GM18508 (cell line): ENCODE data around the gene TCL1A.
"Not testable (repeated sequence)": the region's sequence is repeated elsewhere in the genome, so short reads cannot be mapped to it uniquely, and the experiment has no call there.

Experiments used
- ATAC-seq: cut with Tn5 transposase; IDR thresholded peaks from one replicate; pipeline ENCODE4 v1.9.1; 2021; ENCODE audit warnings: moderate number of reproducible peaks; ENCODE audit not compliant: insufficient read depth, unreplicated experiment

The TCL1A gene

GRCh38 chr14:95679148-95679815 lies 34.6 kb downstream of the TCL1A start:
- no peak for ATAC-seq

- ATAC-seq = no peak
Measured at GRCh38 chr14:95677179-95677835, 36.6 kb downstream of the TCL1A start.

DNA sequence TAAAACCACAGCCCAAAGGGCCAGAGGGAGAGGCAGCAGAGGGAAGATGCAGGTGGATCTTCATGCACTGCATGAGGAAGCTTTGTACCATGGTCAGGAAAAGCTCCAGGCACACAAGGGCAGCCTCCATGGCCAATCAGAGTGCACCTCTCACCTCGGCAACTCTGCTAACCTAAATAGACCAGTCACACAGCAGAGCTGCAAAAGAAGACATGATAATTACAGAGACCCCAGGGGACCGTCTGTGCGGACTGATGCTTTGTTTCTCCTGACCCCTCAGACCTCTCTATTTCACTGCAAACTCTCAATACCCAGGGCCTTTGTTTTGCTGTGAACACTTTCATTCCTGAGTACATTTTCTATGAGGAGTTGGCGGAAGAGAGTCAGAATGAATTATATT lies 38.4 kb downstream of the TCL1A start:
- no peak for ATAC-seq

GRCh38 chr14:95674613-95675012 lies 39.3 kb downstream of the TCL1A start:
- no peak for ATAC-seq

GRCh38 chr14:95668235-95668772 lies 45.6 kb downstream of the TCL1A start:
- no peak for ATAC-seq

GRCh38 chr14:95667249-95667693 lies 46.7 kb downstream of the TCL1A start:
- no peak for ATAC-seq

DNA sequence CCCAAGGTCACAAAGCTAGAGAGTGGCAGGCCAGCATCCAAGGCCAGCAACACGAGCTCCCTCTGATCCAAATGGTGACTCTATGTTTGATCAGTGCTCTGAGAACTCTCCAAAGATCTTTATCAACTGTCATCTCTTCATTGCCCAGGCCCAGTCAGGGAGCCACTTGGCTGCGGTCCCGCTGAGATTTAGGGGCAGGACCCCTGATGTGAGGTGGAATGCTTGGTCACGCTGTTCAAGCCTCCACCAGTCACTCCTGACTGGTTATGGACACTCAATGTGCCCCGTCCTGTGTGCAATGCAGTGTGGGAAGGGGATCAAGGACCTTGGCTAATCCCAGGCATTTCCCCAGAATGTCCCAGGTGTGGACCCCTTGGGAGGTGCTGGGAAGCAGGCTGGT lies 47.5 kb downstream of the TCL1A start:
- no peak for ATAC-seq

GRCh38 chr14:95665530-95665929 lies 48.4 kb downstream of the TCL1A start:
- not testable (repeated sequence) for ATAC-seq

DNA sequence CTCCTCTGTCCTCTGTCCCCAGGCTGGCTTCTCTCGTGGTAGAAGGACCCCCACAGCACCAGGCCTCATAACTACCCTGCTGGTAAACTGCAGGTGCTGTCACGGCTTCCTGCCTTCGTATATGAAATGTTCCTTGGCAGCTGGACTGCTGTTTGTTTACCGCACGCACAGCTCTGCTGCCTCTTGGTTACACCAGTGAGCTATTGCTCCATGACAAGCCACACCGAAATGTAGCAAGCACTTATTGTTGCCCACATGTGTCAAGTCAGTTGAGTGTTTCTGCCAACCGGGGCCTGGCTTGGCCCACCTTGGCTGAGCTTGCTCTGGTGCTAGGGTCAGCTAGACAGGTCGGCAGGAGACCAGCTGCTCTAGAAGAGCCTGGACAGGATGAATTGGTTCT lies 49.4 kb downstream of the TCL1A start:
- ATAC-seq = no peak

- ATAC-seq = no peak
Measured at GRCh38 chr14:95664066-95664465, 49.9 kb downstream of the TCL1A start.

- ATAC-seq = no peak
Measured at GRCh38 chr14:95663226-95663797, 50.6 kb downstream of the TCL1A start.

- ATAC-seq = peak; percentile 23
Measured at GRCh38 chr14:95662376-95663186, 51.3 kb downstream of the TCL1A start.

GRCh38 chr14:95660651-95661515 lies 53.0 kb downstream of the TCL1A start:
- no peak for ATAC-seq

- ATAC-seq = no peak
Measured at GRCh38 chr14:95659990-95660385, 53.9 kb downstream of the TCL1A start.
